Lower leg skin (tissue), 4 donors: Measurements from ENCODE around the gene PTPRT. TPM values are rescaled to one million over a fixed set of nuclear protein-coding genes. Genes with fewer than 3 reads are reported as not detected.
"Not testable (repeated sequence)": the region's sequence is repeated elsewhere in the genome, so short reads cannot be mapped to it uniquely, and the experiment has no call there.

Experiments used
- DNase-seq, 2 donors: peaks; one replicate each; pipeline ENCODE4 v3.0.0-alpha.2; 2019; ENCODE audit warnings: low spot score in 2 of 2
- H3K4me3 ChIP-seq: fragments of 200-600 bp; sonication (generic); 2 replicates; pipeline ENCODE4 v1.5.1; 2017; ENCODE audit warnings: mild to moderate bottlenecking, low read depth; ENCODE audit not compliant: poor library complexity, severe bottlenecking
- POLR2A ChIP-seq, 2 donors: fragments of 450-650 bp; IDR thresholded peaks; one replicate each; pipeline ENCODE4 v1.6.1; 2016 to 2017; ENCODE audit warnings: antibody characterized with exemption in 2 of 2, mild to moderate bottlenecking in 1 of 2, moderate library complexity in 1 of 2
- WGBS, 2 donors: methylation state at CpG; one replicate each; pipeline ENCODE4 v1.1.5; 2018; 5-methylcytosine and 5-hydroxymethylcytosine counted together
- intact Hi-C: fragments of 100-400 bp; cut with DNase I; formaldehyde crosslinking; loops from one replicate; pipeline ENCODE4 v1.15.0; 2023; ENCODE audit warnings: low total_unique reads
- total RNA-seq, 4 donors: library from RNA; depleted of rRNA; stranded (reverse); fragments of >200 nt; gene quantifications; one replicate each; pipeline ENCODE4 v1.1.0, GENCODE V29; 2016
- TF ChIP-seq, protein P1 (sequence below), 3 donors: fragments of 450-650 bp; IDR thresholded peaks; one replicate each; pipeline ENCODE4 v1.5.1; 2016; ENCODE audit warnings: antibody characterized with exemption in 3 of 3, mild to moderate bottlenecking in 3 of 3, moderate library complexity in 2 of 3

The PTPRT gene
- total RNA-seq, 4 donors from 2014 or later = 0.34 to 1.4 (median 0.95) TPM

DNA sequence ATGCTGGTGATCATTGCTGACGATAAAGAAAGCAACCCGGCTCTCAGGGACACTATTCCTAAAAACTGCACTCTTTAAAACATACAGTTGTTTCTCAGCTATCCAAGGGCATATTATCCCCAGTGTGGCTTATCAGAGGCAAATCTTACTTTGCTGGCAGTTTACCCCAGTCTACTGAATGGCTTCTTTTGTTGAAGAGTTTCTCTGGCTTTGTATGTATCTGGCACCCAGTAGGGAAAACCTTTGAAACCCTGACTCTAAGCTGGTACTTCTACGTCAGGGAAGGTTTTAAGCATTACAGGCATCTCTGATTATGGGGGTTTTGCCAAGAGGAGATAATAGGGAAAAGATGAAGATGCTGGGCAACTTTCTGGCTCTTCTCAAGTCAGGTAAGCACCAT is 933.9 kb downstream of the PTPRT start:
- WGBS, 2 donors = 65 to 66% methylated on average over 3 of the region's 3 CpGs
- intact Hi-C loops = no loop called here
- DNase-seq = no peak
- no peak overlapping the region for H3K4me3 ChIP-seq
- TF ChIP-seq, protein P1, sequence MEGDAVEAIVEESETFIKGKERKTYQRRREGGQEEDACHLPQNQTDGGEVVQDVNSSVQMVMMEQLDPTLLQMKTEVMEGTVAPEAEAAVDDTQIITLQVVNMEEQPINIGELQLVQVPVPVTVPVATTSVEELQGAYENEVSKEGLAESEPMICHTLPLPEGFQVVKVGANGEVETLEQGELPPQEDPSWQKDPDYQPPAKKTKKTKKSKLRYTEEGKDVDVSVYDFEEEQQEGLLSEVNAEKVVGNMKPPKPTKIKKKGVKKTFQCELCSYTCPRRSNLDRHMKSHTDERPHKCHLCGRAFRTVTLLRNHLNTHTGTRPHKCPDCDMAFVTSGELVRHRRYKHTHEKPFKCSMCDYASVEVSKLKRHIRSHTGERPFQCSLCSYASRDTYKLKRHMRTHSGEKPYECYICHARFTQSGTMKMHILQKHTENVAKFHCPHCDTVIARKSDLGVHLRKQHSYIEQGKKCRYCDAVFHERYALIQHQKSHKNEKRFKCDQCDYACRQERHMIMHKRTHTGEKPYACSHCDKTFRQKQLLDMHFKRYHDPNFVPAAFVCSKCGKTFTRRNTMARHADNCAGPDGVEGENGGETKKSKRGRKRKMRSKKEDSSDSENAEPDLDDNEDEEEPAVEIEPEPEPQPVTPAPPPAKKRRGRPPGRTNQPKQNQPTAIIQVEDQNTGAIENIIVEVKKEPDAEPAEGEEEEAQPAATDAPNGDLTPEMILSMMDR (IDR thresholded peaks at IDR 0.05) = no peak

DNA sequence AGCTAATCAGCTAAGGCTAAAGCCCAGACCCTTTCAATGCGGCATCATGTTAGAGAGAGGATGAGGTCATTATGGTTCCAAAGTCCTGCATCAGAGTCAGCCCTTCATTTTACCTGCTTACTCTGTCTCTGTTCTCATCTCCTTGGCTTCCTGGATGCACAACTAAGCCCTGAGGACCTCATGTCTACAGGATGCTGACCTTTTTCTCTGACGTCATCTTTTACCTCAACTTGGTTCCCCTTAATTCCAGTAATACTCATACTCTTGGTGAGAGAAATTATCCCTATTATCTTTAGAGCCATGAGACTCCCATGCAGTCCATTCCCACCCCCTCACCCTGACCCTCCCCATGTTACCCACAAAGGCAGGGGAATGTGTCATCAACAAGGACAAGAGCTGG is 935.0 kb downstream of the PTPRT start:
- WGBS, 2 donors = 88 to 96% methylated on average over 2 of the region's 2 CpGs
- no peak overlapping the region for H3K4me3 ChIP-seq
- peak in 1 of 2 donors; percentile 10 for DNase-seq
- intact Hi-C loops = no loop called here
- no peak for TF ChIP-seq POLR2A (IDR thresholded peaks at IDR 0.05)
- TF ChIP-seq, protein P1 (IDR thresholded peaks at IDR 0.05) = no peak

- H3K4me3 ChIP-seq = no peak overlapping the region
- intact Hi-C loops = no loop called here
- TF ChIP-seq, protein P1 (IDR thresholded peaks at IDR 0.05) = no peak
- no peak for TF ChIP-seq POLR2A (IDR thresholded peaks at IDR 0.05)
- peak in 1 of 2 donors; percentile 7 for DNase-seq
- 57 to 63% methylated on average over 4 of the region's 4 CpGs for WGBS, 2 donors
These were observed 937.6 kb downstream of the PTPRT start for GRCh38 chr20:42252116-42252515.

DNA sequence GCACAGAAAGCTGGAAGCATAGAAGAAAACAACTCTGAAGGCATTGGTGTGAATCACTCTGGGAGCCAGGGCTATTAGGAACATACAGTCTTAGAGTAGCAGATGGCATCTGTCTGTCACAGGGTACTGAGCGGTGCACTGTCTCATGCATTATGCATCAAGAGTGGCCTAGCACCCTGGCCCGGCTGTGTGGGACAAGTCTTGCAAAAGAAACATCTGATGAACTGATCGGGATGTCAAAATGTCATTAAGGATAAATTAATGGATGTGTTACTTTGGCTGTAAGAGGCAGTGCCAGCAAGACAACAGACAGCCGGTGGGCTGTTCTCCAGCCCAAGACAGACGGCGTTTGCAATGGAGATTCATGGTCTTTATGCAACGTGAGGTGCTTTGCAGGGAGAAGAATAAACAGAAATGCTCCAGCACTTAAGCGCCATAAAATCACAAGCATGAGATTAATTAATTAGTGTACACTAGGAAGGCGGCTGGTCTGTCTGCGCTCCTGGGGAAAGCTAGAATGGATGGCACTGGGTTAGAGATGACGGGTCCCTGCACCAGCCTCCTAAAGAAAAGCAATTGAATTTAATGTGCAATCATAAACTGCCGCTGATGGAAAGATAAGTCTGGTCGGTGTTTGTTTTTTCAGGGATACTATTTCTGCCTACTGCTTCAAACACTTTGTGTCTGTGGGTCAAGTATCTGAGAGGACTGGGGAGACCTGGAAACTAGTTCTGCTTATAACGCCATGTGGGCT is 970.9 kb downstream of the PTPRT start:
- no peak for TF ChIP-seq POLR2A (IDR thresholded peaks at IDR 0.05)
- TF ChIP-seq, protein P1 (IDR thresholded peaks at IDR 0.05) = no peak
- intact Hi-C loops = no loop called here
- no peak overlapping the region for H3K4me3 ChIP-seq
- 83% methylated on average over 14 of the region's 14 CpGs for WGBS, 2 donors
- DNase-seq = no peak

- no peak for TF ChIP-seq POLR2A (IDR thresholded peaks at IDR 0.05)
- TF ChIP-seq, protein P1 (IDR thresholded peaks at IDR 0.05) = no peak
- no peak overlapping the region for H3K4me3 ChIP-seq
- DNase-seq = no peak
- intact Hi-C loops = no loop called here
- 77 to 78% methylated on average over 2 of the region's 2 CpGs for WGBS, 2 donors
These were observed 975.6 kb downstream of the PTPRT start for GRCh38 chr20:42214074-42214473.

GRCh38 chr20:42212391-42212790 is 977.3 kb downstream of the PTPRT start:
- H3K4me3 ChIP-seq = no peak overlapping the region
- intact Hi-C loops = no loop called here
- 19 to 48% methylated on average over 3 of the region's 3 CpGs for WGBS, 2 donors
- peak in 1 of 2 donors; percentile 22 for DNase-seq
- TF ChIP-seq, protein P1 (IDR thresholded peaks at IDR 0.05) = no peak
- TF ChIP-seq POLR2A (IDR thresholded peaks at IDR 0.05) = no peak

GRCh38 chr20:42206557-42206956 is 983.1 kb downstream of the PTPRT start:
- H3K4me3 ChIP-seq, intact Hi-C loops, DNase-seq: not testable (repeated sequence)
- 67 to 72% methylated on average over 14 to 15 of the region's 15 CpGs for WGBS, 2 donors
